Mononuclear cell (primary cell): ENCODE data around the gene VPS41. TPM values are rescaled to one million over a fixed set of nuclear protein-coding genes. Genes with fewer than 3 reads are reported as not detected.
"Not testable (repeated sequence)": the region's sequence is repeated elsewhere in the genome, so short reads cannot be mapped to it uniquely, and the experiment has no call there.

ENCODE experiments used
- H3K27me3 ChIP-seq: 2 replicates; pipeline ENCODE4 v1.6.0; 2011; ENCODE audit warnings: low read length, control low read depth; ENCODE audit not compliant: insufficient read depth
- H3K4me1 ChIP-seq: 2 replicates; pipeline ENCODE4 v1.5.1; 2011; ENCODE audit warnings: mild to moderate bottlenecking, low read length, control low read depth; ENCODE audit not compliant: insufficient read depth
- H3K4me3 ChIP-seq: 2 replicates; pipeline ENCODE4 v1.5.1; 2011; ENCODE audit warnings: mild to moderate bottlenecking, low read length, moderate library complexity
- H3K9me3 ChIP-seq: 2 replicates; pipeline ENCODE4 v1.5.1; 2011; ENCODE audit warnings: low read depth, mild to moderate bottlenecking, control low read depth, low read length
- total RNA-seq: library from RNA; depleted of rRNA; stranded (reverse); fragments of >200 nt; gene quantifications from one replicate; pipeline ENCODE4 v1.2.3, GENCODE V29; 2012

Gene VPS41
- total RNA-seq, 1 donor: 28.3 TPM

DNA sequence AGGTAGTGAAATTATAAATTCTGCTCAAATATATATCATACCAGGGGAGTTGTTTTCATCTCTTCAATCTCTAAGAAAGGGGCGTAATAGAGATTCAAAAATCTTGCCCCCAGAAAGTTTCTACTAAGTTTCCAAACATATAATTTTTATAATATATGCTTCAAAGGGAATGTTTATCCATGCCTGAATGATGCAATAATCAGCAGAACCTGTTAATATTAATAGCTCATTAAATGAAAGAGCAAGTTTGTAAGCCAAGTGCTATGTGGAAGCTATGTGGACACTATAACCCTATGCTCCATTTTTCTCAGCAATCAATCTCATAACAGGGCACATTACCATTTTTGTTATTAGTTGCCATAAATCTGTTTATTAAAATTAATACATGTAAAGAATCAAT, 25.3 kb downstream of the VPS41 start:
- Histone ChIP-seq H3K4me3 (no peak overlapping the region), H3K9me3 (no peaks in the 10 kb centered on the region), H3K4me1 (peaks cover 8% of the 10 kb centered on the region), H3K27me3 (no peaks in the 10 kb centered on the region)

DNA sequence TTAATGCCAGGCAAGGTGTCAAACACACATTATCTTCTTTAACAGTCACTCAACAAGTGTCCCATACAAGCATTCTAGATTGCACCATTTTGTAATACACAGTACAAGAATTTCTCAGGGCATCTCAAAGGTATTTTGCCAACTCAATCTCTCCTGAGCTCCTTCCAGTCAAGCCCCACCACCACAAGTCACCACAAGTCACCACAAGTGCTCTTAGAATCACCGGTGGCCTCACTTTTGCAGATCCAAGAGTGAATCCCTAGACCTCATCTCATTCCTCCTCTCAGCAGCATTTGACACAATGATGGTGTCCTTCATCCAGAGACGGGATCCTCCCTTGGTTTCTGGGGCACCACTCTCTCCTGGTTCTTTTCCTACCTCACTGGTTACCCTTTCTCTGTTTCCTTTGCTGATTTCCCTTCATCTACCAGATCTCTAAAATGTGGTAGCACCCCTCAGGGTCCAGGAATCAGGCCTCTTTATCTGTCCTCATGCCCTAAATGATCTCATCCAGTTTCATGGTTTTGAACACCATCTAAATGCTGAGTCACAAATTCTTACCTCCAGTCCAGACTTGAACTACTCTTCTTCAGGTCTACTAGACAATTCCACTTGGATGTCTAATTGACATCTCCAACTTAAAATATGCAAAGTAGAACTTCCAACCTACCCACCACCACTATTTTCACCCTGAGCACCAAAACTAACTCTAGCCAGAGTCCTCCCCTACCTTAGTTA, 26.9 kb downstream of the VPS41 start:
- Histone ChIP-seq H3K4me1 (peaks cover 10% of the 10 kb centered on the region), H3K9me3 (no peaks in the 10 kb centered on the region), H3K27me3 (no peaks in the 10 kb centered on the region), H3K4me3 (no peak overlapping the region)

DNA sequence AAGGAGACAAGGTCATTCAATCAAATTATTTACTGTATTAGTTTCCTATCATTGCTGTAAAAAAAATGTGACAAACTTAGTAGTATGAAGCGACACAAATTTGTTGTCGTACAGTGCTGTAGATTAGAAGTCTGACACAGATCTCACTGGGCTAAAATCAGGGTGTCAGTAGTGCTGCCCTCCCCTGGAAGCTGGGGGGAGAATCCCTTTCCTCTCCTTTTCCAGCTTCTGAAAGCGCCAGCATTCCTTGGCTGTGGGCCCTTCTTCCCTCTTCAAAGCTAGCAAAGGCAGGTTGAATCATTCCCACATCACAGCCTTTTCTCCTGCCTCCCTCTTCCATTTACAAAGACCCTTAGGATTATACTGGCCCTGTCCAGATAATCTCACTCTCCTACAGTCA, 28.0 kb downstream of the VPS41 start:
- peaks cover 10% of the 10 kb centered on the region for H3K4me1 ChIP-seq
- no peaks in the 10 kb centered on the region for H3K27me3 ChIP-seq
- no peaks in the 10 kb centered on the region for H3K9me3 ChIP-seq
- H3K4me3 ChIP-seq: no peak overlapping the region

DNA sequence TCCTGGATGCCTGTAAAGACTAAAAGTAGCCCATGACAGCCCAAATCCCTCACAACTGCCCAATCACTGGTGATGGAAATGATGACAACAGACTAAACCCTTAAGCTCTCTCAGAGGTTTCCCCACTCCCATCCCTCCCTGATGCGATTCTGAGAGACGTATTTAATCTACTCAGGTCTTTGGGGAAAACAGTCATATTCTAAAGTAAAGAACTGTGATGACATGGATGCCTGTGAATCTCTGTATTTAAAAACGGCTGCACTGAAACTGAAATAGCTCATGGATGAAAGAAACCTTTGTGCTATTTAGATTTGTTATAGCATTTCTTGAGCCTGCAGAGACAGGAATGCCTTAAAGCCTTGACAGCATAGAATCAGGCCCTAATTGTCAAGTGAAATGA, 28.5 kb downstream of the VPS41 start:
- H3K4me1 ChIP-seq: peaks cover 10% of the 10 kb centered on the region
- no peak overlapping the region for H3K4me3 ChIP-seq
- H3K9me3 ChIP-seq: no peaks in the 10 kb centered on the region
- no peaks in the 10 kb centered on the region for H3K27me3 ChIP-seq

DNA sequence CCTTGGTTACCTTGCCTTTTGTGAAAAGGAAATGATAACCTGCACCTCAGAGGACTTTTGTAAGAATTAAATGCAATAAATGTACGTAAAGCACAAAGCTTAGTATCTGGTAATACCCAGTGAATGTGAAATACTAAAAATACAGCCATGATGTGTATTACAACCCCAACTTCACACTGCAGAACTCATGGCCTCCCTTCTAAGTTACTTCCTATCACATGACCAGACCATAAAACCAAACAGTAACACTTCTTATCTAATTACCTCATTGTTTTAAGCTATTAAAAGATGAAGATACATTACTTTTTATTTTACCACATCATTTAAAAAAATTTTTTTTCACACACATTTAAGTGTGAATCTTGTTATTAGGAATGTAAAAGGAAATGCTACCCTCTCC, 29.0 kb downstream of the VPS41 start:
- H3K27me3 ChIP-seq: no peaks in the 10 kb centered on the region
- no peak overlapping the region for H3K4me3 ChIP-seq
- peaks cover 10% of the 10 kb centered on the region for H3K4me1 ChIP-seq
- H3K9me3 ChIP-seq: no peaks in the 10 kb centered on the region

GRCh38 chr7:38878694-38879457, 30.1 kb downstream of the VPS41 start:
- peaks cover 10% of the 10 kb centered on the region for H3K4me1 ChIP-seq

GRCh38 chr7:38873433-38873832, 35.6 kb downstream of the VPS41 start:
- Histone ChIP-seq H3K4me1 (no peaks in the 10 kb centered on the region), H3K27me3 (no peaks in the 10 kb centered on the region), H3K4me3 (no peak overlapping the region), H3K9me3 (no peaks in the 10 kb centered on the region)

More at GRCh38 chr7:38878694-38879457, 30.1 kb downstream of the VPS41 start:
- Histone ChIP-seq H3K4me3 (no peak overlapping the region), H3K9me3 (no peaks in the 10 kb centered on the region), H3K27me3 (no peaks in the 10 kb centered on the region)

- Histone ChIP-seq H3K9me3 (no peaks in the 10 kb centered on the region), H3K4me3 (no peak overlapping the region), H3K27me3 (no peaks in the 10 kb centered on the region), H3K4me1 (no peaks in the 10 kb centered on the region)
Observed at GRCh38 chr7:38872202-38872601, 36.8 kb downstream of the VPS41 start.

GRCh38 chr7:38870147-38870546, 38.8 kb downstream of the VPS41 start:
- Histone ChIP-seq H3K9me3 (no peaks in the 10 kb centered on the region), H3K4me1 (no peaks in the 10 kb centered on the region), H3K27me3 (no peaks in the 10 kb centered on the region), H3K4me3 (no peak overlapping the region)

GRCh38 chr7:38863601-38864291, 45.2 kb downstream of the VPS41 start:
- no peaks in the 10 kb centered on the region for H3K4me1 ChIP-seq
- H3K27me3 ChIP-seq: no peaks in the 10 kb centered on the region
- H3K4me3 ChIP-seq: no peak overlapping the region
- H3K9me3 ChIP-seq: no peaks in the 10 kb centered on the region

DNA sequence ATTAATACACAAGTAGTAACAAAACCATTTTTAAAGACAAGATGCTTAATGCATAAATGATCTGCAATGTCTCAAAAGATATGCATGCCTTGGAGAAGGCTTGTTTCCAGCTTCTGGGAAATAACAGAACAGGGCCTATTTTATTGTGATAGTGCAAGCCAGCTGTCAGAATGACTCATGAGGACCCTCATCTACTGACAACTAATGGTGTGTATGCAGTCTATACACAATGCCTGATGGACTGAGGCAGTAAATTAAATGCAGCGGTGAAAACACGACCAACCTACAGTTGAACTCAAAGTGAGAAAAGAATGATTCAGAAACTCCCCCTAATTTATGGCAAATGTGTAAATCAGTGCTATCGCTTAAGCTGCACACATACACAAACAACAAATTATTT, 46.3 kb downstream of the VPS41 start:
- H3K27me3 ChIP-seq: no peaks in the 10 kb centered on the region
- no peak overlapping the region for H3K4me3 ChIP-seq
- H3K9me3 ChIP-seq: no peaks in the 10 kb centered on the region
- no peaks in the 10 kb centered on the region for H3K4me1 ChIP-seq

DNA sequence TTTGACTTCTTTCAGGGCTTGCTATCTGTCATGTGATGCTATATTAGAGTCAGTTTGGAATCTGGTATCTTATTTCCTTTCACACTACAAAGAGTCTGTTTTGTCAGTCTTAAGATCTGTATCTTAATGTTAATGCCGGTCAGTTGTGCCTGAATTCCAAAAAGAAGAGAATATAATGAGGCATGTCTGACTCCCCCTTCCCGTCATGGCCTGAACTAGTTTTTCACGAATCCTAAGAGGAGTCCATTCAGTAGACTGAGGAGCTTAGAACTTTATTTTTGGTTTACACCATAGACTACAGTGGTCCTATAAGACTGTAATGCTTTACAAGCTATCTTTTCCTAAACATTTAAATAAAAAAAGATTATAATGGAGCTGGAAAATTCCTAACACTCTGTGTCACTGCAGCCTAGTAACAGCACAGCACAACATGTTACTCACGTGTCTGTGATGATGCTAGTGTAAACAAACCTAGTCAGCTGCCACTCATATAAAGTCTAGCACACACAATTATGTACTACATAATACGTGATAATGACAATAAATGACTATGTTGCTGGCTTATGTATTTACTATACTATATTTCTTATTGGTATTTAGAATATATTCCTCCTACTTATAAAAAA, 50.6 kb downstream of the VPS41 start:
- no peaks in the 10 kb centered on the region for H3K9me3 ChIP-seq
- no peak overlapping the region for H3K4me3 ChIP-seq
- peaks cover 9% of the 10 kb centered on the region for H3K4me1 ChIP-seq
- H3K27me3 ChIP-seq: no peaks in the 10 kb centered on the region

- peaks cover 9% of the 10 kb centered on the region for H3K4me1 ChIP-seq
- H3K9me3 ChIP-seq: no peaks in the 10 kb centered on the region
- no peak overlapping the region for H3K4me3 ChIP-seq
- no peaks in the 10 kb centered on the region for H3K27me3 ChIP-seq
Observed at GRCh38 chr7:38855867-38856266, 53.1 kb downstream of the VPS41 start.

DNA sequence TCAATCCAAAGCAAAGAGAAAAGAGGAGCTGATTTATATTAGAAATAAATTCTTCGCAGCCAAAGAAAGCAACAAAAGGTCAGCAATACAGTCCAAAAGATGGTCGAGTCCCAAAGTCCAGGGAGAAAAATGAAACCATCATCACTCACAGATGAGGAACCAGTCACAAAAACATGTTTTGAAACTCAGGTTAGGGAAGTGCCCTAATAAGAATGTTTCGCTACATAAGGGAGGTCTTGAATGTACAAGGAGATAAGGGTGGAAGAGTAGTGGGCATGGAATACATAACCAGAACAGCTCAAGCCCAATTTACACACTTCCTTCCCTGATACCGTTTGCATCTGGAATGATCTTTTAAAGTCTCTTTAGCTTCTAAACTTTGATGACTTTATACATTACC, 53.6 kb downstream of the VPS41 start:
- Histone ChIP-seq H3K27me3 (no peaks in the 10 kb centered on the region), H3K9me3 (no peaks in the 10 kb centered on the region), H3K4me3 (no peak overlapping the region), H3K4me1 (peaks cover 9% of the 10 kb centered on the region)

GRCh38 chr7:38854947-38855346, 54.0 kb downstream of the VPS41 start:
- H3K9me3 ChIP-seq, H3K27me3 ChIP-seq, H3K4me3 ChIP-seq, H3K4me1 ChIP-seq: not testable (repeated sequence)
